Measurements from ENCODE around the gene NBAS. TPM values are rescaled to one million over a fixed set of nuclear protein-coding genes. Genes with fewer than 3 reads are reported as not detected.

The NBAS gene
- total and polyA plus RNA-seq, 8 donors, result 26.6 to 36.7 (median 31.1) TPM

GRCh38 chr2:15279201-15279876, 281.8 kb downstream of the NBAS start:
- 56 to 60% methylated on average over 2 of the region's 2 CpGs for WGBS, 2 donors
- intact Hi-C loops (cut with DNase I), result no loop called here
- peaks cover 0 to 7% (median 4%) of the 10 kb centered on the region in 3 donors for H3K4me1 ChIP-seq
- no peaks in the 10 kb centered on the region for H3K9me3 ChIP-seq
- no peak overlapping the region for H3K4me3 ChIP-seq
- FAIRE-seq (no peak), ATAC-seq (no peak), DNase-seq (no peak)
- peaks cover 0 to 17% (median 0%) of the 10 kb centered on the region in 3 donors for H3K36me3 ChIP-seq
- no peaks in the 10 kb centered on the region for H3K27me3 ChIP-seq
- H3K27ac ChIP-seq, result no peak overlapping the region
- no peak for TF ChIP-seq CTCF (IDR thresholded peaks at IDR 0.05)

- Histone ChIP-seq H3K36me3 (peaks cover 0 to 20% (median 0%) of the 10 kb centered on the region in 3 donors), H3K27ac (no peak overlapping the region), H3K27me3 (no peaks in the 10 kb centered on the region), H3K9me3 (no peaks in the 10 kb centered on the region), H3K4me3 (no peak overlapping the region), H3K4me1 (peaks cover 0 to 7% (median 0%) of the 10 kb centered on the region in 3 donors)
- intact Hi-C loops (cut with DNase I), result no loop called here
- FAIRE-seq (no peak), DNase-seq (no peak), ATAC-seq (no peak)
- no peak for TF ChIP-seq CTCF (IDR thresholded peaks at IDR 0.05)
- 89 to 92% methylated on average over 3 of the region's 3 CpGs for WGBS, 2 donors
Measured at GRCh38 chr2:15278296-15278695, 282.8 kb downstream of the NBAS start.

- no peaks in the 10 kb centered on the region for H3K27me3 ChIP-seq
- no peak overlapping the region for H3K4me3 ChIP-seq
- DNase-seq (no peak), FAIRE-seq (no peak), ATAC-seq (no peak)
- no peak overlapping the region for H3K27ac ChIP-seq
- TF ChIP-seq CTCF (IDR thresholded peaks at IDR 0.05), result no peak
- peaks cover 0 to 20% (median 0%) of the 10 kb centered on the region in 3 donors for H3K36me3 ChIP-seq
- peaks cover 0 to 7% (median 0%) of the 10 kb centered on the region in 3 donors for H3K4me1 ChIP-seq
- H3K9me3 ChIP-seq, result no peaks in the 10 kb centered on the region
- intact Hi-C loops (cut with DNase I), result no loop called here
- 92 to 99% methylated on average over 2 of the region's 2 CpGs for WGBS, 2 donors
Measured at GRCh38 chr2:15275346-15275745, 285.8 kb downstream of the NBAS start.

GRCh38 chr2:15273452-15273851, 287.7 kb downstream of the NBAS start:
- Histone ChIP-seq H3K4me3 (no peak overlapping the region), H3K36me3 (peaks cover 0 to 20% (median 0%) of the 10 kb centered on the region in 3 donors), H3K27ac (no peak overlapping the region), H3K4me1 (no peaks in the 10 kb centered on the region), H3K9me3 (no peaks in the 10 kb centered on the region), H3K27me3 (no peaks in the 10 kb centered on the region)
- no peak for TF ChIP-seq CTCF (IDR thresholded peaks at IDR 0.05)
- intact Hi-C loops (cut with DNase I), result no loop called here
- FAIRE-seq, result no peak
- WGBS, 2 donors, result 86 to 95% methylated on average over 1 of the region's 1 CpG
- ATAC-seq, result no peak
- no peak for DNase-seq

- no peak for FAIRE-seq
- Histone ChIP-seq H3K4me1 (no peaks in the 10 kb centered on the region), H3K27ac (no peak overlapping the region), H3K4me3 (no peak overlapping the region), H3K36me3 (peaks cover 0 to 20% (median 0%) of the 10 kb centered on the region in 3 donors), H3K9me3 (no peaks in the 10 kb centered on the region), H3K27me3 (no peaks in the 10 kb centered on the region)
- no peak for ATAC-seq
- 81 to 84% methylated on average over 4 of the region's 4 CpGs for WGBS, 2 donors
- intact Hi-C loops (cut with DNase I), result no loop called here
- TF ChIP-seq CTCF (IDR thresholded peaks at IDR 0.05), result no peak
- no peak for DNase-seq
Measured at GRCh38 chr2:15272942-15273341, 288.2 kb downstream of the NBAS start.
